Measurements from ENCODE around the gene LCAT.

The LCAT gene

GRCh38 chr16:67946966-67947558 is 3.1 kb upstream of the LCAT start:
- TF ChIP-seq CTCF (IDR thresholded peaks at IDR 0.05; ENCODE audit: insufficient read depth, low read length, poor library complexity, severe bottlenecking) = no peak
- Histone ChIP-seq H3K27me3 (replicated peaks; ENCODE audit: control insufficient read depth, insufficient read depth, low read length) (no peaks in the 10 kb centered on the region), H3K36me3 (ENCODE audit: control insufficient read depth, insufficient read depth, low read length) (peaks cover 50% of the 10 kb centered on the region), H3K4me3 (replicated peaks; ENCODE audit: low read depth, low read length) (no peak overlapping the region)
- no peak for DNase-seq (ENCODE audit: extremely low read depth, insufficient read length)

GRCh38 chr16:67946128-67946569 is 2.2 kb upstream of the LCAT start:
- peaks cover 49% of the 10 kb centered on the region for H3K36me3 ChIP-seq (ENCODE audit: control insufficient read depth, insufficient read depth, low read length)
- no peaks in the 10 kb centered on the region for H3K27me3 ChIP-seq (replicated peaks; ENCODE audit: control insufficient read depth, insufficient read depth, low read length)
- TF ChIP-seq CTCF (IDR thresholded peaks at IDR 0.05; ENCODE audit: insufficient read depth, low read length, poor library complexity, severe bottlenecking) = no peak
- H3K4me3 ChIP-seq (replicated peaks; ENCODE audit: low read depth, low read length) = no peak overlapping the region
- DNase-seq (ENCODE audit: extremely low read depth, insufficient read length) = no peak

- no peaks in the 10 kb centered on the region for H3K27me3 ChIP-seq (replicated peaks; ENCODE audit: control insufficient read depth, insufficient read depth, low read length)
- no peak overlapping the region for H3K4me3 ChIP-seq (replicated peaks; ENCODE audit: low read depth, low read length)
- DNase-seq (ENCODE audit: extremely low read depth, insufficient read length) = peak; percentile 13
- TF ChIP-seq CTCF (IDR thresholded peaks at IDR 0.05; ENCODE audit: insufficient read depth, low read length, poor library complexity, severe bottlenecking) = no peak
- peaks cover 43% of the 10 kb centered on the region for H3K36me3 ChIP-seq (ENCODE audit: control insufficient read depth, insufficient read depth, low read length)
Observed at GRCh38 chr16:67945392-67945933, 1.5 kb upstream of the LCAT start.

DNA sequence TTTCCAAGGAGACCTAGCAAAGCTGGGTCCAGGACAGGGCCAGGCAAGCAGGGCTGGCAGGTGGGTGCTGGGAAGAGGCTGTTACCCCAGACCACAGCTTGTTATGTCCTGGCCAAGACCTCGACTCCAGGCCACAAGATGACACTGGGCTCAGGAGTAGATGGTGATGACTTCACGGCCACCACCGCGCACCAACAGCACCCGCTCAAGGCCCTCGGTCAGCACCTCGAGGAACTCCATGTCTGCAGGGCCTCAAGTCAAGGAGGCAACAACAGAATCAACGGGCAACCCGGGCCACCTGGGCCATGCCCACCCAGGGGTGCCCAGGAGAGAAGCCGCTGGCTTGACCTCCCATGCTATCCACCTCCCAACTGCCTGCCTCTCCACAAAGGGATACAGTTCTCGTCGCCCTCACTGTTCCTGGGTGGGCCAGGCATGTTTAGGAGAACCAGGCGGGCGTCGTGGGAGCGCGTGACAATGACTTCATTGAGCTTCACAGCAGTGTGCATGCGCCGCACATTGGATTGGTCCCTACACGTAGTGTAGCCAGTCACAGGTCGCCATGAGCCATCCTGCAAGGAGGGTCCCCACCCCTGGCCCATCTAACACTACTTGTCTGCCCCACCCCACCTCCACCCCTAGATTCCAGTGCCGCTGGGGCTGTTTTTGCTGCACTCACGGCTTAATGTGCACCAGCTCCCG is 921 bp upstream of the LCAT start:
- DNase-seq (ENCODE audit: extremely low read depth, insufficient read length) = peak; percentile 21
- Histone ChIP-seq H3K36me3 (ENCODE audit: control insufficient read depth, insufficient read depth, low read length) (peaks cover 43% of the 10 kb centered on the region), H3K27me3 (replicated peaks; ENCODE audit: control insufficient read depth, insufficient read depth, low read length) (no peaks in the 10 kb centered on the region), H3K4me3 (replicated peaks; ENCODE audit: low read depth, low read length) (no peak overlapping the region)
- no peak for TF ChIP-seq CTCF (IDR thresholded peaks at IDR 0.05; ENCODE audit: insufficient read depth, low read length, poor library complexity, severe bottlenecking)

- Histone ChIP-seq H3K27me3 (replicated peaks; ENCODE audit: control insufficient read depth, insufficient read depth, low read length) (no peaks in the 10 kb centered on the region), H3K36me3 (ENCODE audit: control insufficient read depth, insufficient read depth, low read length) (peaks cover 43% of the 10 kb centered on the region), H3K4me3 (replicated peaks; ENCODE audit: low read depth, low read length) (no peak overlapping the region)
- TF ChIP-seq CTCF (IDR thresholded peaks at IDR 0.05; ENCODE audit: insufficient read depth, low read length, poor library complexity, severe bottlenecking) = no peak
- no peak for DNase-seq (ENCODE audit: extremely low read depth, insufficient read length)
Observed at GRCh38 chr16:67943256-67943618, 683 bp downstream of the LCAT start.

All from GM06990 (cell line).